IMR-90 (cell line): ENCODE data around the gene ATP12A. TPM values are rescaled to one million over a fixed set of nuclear protein-coding genes. Genes with fewer than 3 reads are reported as not detected.

Experiments
- ATAC-seq: fragments of 200-7000 bp; cut with Tn5 transposase; 2 replicates; pipeline ENCODE4 v1.9.1; 2020; ENCODE audit warnings: low read depth, mild to moderate bottlenecking, moderate library complexity
- BruUV-seq: library from RNA; stranded (reverse); fragments of 400-500 nt; replicated peaks from 2 replicates; lab custom pipeline; 2021; lab: Mats Ljungman, UMichigan
- CTCF ChIA-PET: fragments of 300-600 bp; formaldehyde crosslinking; extraction: SDS; loops from one replicate; lab custom pipeline; 2021; ENCODE audit warnings: antibody characterized with exemption; lab: Yijun Ruan, JAX
- POLR2A ChIA-PET: fragments of 300-600 bp; sonication (Branson Sonifier 250); formaldehyde crosslinking; loops from one replicate; lab custom pipeline; 2022; ENCODE audit warnings: antibody characterized with exemption; ENCODE audit not compliant: unreplicated experiment; lab: Charles Lee
- DNase-seq: peaks from one replicate; pipeline ENCODE4 v3.0.0; 2013
- H2AFZ ChIP-seq: replicated peaks from 2 replicates; pipeline ENCODE3; 2013; ENCODE audit warnings: low read length, mild to moderate bottlenecking; ENCODE audit not compliant: poor library complexity
- H2AK5ac ChIP-seq: 2 replicates; pipeline ENCODE4 v1.6.1; 2013; ENCODE audit warnings: low read depth, low read length, inconsistent platforms
- H2AK9ac ChIP-seq: replicated peaks from 2 replicates; pipeline ENCODE3; 2013; ENCODE audit warnings: mild to moderate bottlenecking, low read depth, low read length, moderate library complexity; ENCODE audit not compliant: poor library complexity
- H2BK120ac ChIP-seq: 2 replicates; pipeline ENCODE4 v1.6.1; 2013; ENCODE audit warnings: low read depth, low read length, inconsistent platforms
- H2BK15ac ChIP-seq: 3 replicates; pipeline ENCODE4 v1.6.1; 2013; ENCODE audit warnings: low read depth, low read length, inconsistent platforms
- H2BK20ac ChIP-seq: 2 replicates; pipeline ENCODE4 v1.6.1; 2013; ENCODE audit warnings: low read depth, mild to moderate bottlenecking, inconsistent platforms, low read length, moderate library complexity
- H2BK5ac ChIP-seq: 2 replicates; pipeline ENCODE4 v1.6.1; 2013; ENCODE audit warnings: mild to moderate bottlenecking, low read depth, low read length, inconsistent platforms; ENCODE audit not compliant: poor library complexity, severe bottlenecking
- H3K14ac ChIP-seq: replicated peaks from 2 replicates; pipeline ENCODE4 v1.6.1; 2013; ENCODE audit warnings: low read depth, low read length, inconsistent platforms
- H3K18ac ChIP-seq: 2 replicates; pipeline ENCODE4 v1.6.1; 2013; ENCODE audit warnings: low read depth, low read length, control low read depth
- H3K23ac ChIP-seq: 2 replicates; pipeline ENCODE4 v1.6.1; 2013; ENCODE audit warnings: low read depth, low read length, inconsistent platforms
- H3K27ac ChIP-seq: 2 replicates; pipeline ENCODE4 v1.5.1; 2013; ENCODE audit warnings: mild to moderate bottlenecking, control low read depth, low read length; ENCODE audit not compliant: insufficient read depth
- H3K27me3 ChIP-seq: 2 replicates; pipeline ENCODE4 v1.6.1; 2013; ENCODE audit warnings: low read length; ENCODE audit not compliant: control insufficient read depth, insufficient read depth
- H3K36me3 ChIP-seq: 2 replicates; pipeline ENCODE4 v1.6.1; 2013; ENCODE audit warnings: low read length, mixed read lengths; ENCODE audit not compliant: control insufficient read depth, insufficient read depth
- H3K4ac ChIP-seq: 2 replicates; pipeline ENCODE4 v1.6.1; 2013; ENCODE audit warnings: low read depth, low read length, inconsistent platforms
- H3K4me1 ChIP-seq: 2 replicates; pipeline ENCODE4 v1.6.1; 2013; ENCODE audit warnings: low read length, mixed read lengths; ENCODE audit not compliant: control insufficient read depth, insufficient read depth
- H3K4me2 ChIP-seq: 2 replicates; pipeline ENCODE4 v1.6.1; 2013; ENCODE audit warnings: low read depth, mild to moderate bottlenecking, control low read depth, low read length, moderate library complexity
- H3K4me3 ChIP-seq: 2 replicates; pipeline ENCODE4 v1.5.1; 2013; ENCODE audit warnings: low read depth, mild to moderate bottlenecking, control low read depth, low read length, moderate library complexity; ENCODE audit not compliant: insufficient read depth
- H3K56ac ChIP-seq: 2 replicates; pipeline ENCODE4 v1.6.1; 2013; ENCODE audit warnings: low read length, inconsistent platforms; ENCODE audit not compliant: insufficient read depth; ENCODE audit errors: extremely low read depth
- H3K79me1 ChIP-seq, 2 experiments: 2 replicates each; pipeline ENCODE4 v1.6.1; 2013; ENCODE audit warnings: low read length in 2 of 2, inconsistent platforms in 1 of 2, low read depth in 1 of 2
- H3K9ac ChIP-seq: 2 replicates; pipeline ENCODE4 v1.6.1; 2013; ENCODE audit warnings: low read depth, low read length, control low read depth
- H3K9me1 ChIP-seq: 2 replicates; pipeline ENCODE4 v1.6.1; 2013; ENCODE audit warnings: low read length, inconsistent platforms; ENCODE audit not compliant: insufficient read depth
- H3K9me3 ChIP-seq: 2 replicates; pipeline ENCODE4 v1.6.1; 2013; ENCODE audit warnings: low read length; ENCODE audit not compliant: control insufficient read depth, insufficient read depth
- H4K20me1 ChIP-seq: 2 replicates; pipeline ENCODE4 v1.6.1; 2013; ENCODE audit warnings: low read length, inconsistent platforms; ENCODE audit not compliant: insufficient read depth
- H4K5ac ChIP-seq: 2 replicates; pipeline ENCODE4 v1.6.1; 2013; ENCODE audit warnings: mild to moderate bottlenecking, low read depth, low read length, control low read depth
- H4K8ac ChIP-seq, 2 experiments: 2 replicates each; pipeline ENCODE4 v1.6.1; 2013; ENCODE audit warnings: low read depth in 2 of 2, low read length in 2 of 2, control low read depth in 1 of 2, inconsistent platforms in 1 of 2
- H4K91ac ChIP-seq: 2 replicates; pipeline ENCODE4 v1.6.1; 2013; ENCODE audit warnings: low read depth, low read length, inconsistent platforms; ENCODE audit not compliant: insufficient read depth
- BHLHE40 ChIP-seq: fragments of 150-350 bp; IDR thresholded peaks from 2 replicates; pipeline ENCODE4 v1.6.1; 2016; ENCODE audit warnings: mild to moderate bottlenecking, low read depth, low read length
- CEBPB ChIP-seq: IDR thresholded peaks from 2 replicates; pipeline ENCODE4 v1.6.1; 2012; ENCODE audit warnings: low read depth, low read length, improper control_type of control experiment
- CHD1 ChIP-seq: IDR thresholded peaks from 2 replicates; pipeline ENCODE4 v1.6.1; 2012; ENCODE audit warnings: low read depth, low read length, improper control_type of control experiment
- CTCF ChIP-seq: conservative IDR thresholded peaks from 2 replicates; pipeline ENCODE4 v1.5.1; 2012; ENCODE audit warnings: mild to moderate bottlenecking, low read depth, low read length, improper control_type of control experiment
- ELK1 ChIP-seq: fragments of 150-350 bp; IDR thresholded peaks from 2 replicates; pipeline ENCODE4 v1.6.1; 2016; ENCODE audit warnings: low read depth, mild to moderate bottlenecking, low read length, moderate library complexity, borderline replicate concordance
- FOS ChIP-seq: fragments of 150-350 bp; IDR thresholded peaks from 2 replicates; pipeline ENCODE4 v1.6.1; 2016; ENCODE audit warnings: low read depth, low read length
- MAFK ChIP-seq: IDR thresholded peaks from 2 replicates; pipeline ENCODE4 v1.6.1; 2012; ENCODE audit warnings: low read depth, low read length, improper control_type of control experiment
- MAZ ChIP-seq: IDR thresholded peaks from 2 replicates; pipeline ENCODE4 v1.6.1; 2012; ENCODE audit warnings: low read depth, mild to moderate bottlenecking, low read length, improper control_type of control experiment, moderate library complexity, borderline replicate concordance
- MXI1 ChIP-seq: IDR thresholded peaks from 2 replicates; pipeline ENCODE4 v1.6.1; 2012; ENCODE audit warnings: low read depth, mild to moderate bottlenecking, low read length, moderate library complexity, borderline replicate concordance
- NFE2L2 ChIP-seq: fragments of 150-350 bp; IDR thresholded peaks from 2 replicates; pipeline ENCODE4 v1.6.1; 2016; ENCODE audit warnings: low read depth, mild to moderate bottlenecking, low read length
- POLR2A ChIP-seq: IDR thresholded peaks from 2 replicates; pipeline ENCODE4 v1.6.1; 2012; ENCODE audit warnings: mild to moderate bottlenecking, low read depth, low read length
- RAD21 ChIP-seq: IDR thresholded peaks from 2 replicates; pipeline ENCODE4 v1.6.1; 2012; ENCODE audit warnings: low read length, improper control_type of control experiment
- RCOR1 ChIP-seq: IDR thresholded peaks from 2 replicates; pipeline ENCODE4 v1.6.1; 2012; ENCODE audit warnings: mild to moderate bottlenecking, low read length, improper control_type of control experiment; ENCODE audit not compliant: insufficient replicate concordance
- RFX5 ChIP-seq: IDR thresholded peaks from 2 replicates; pipeline ENCODE4 v1.8.0; 2012; ENCODE audit warnings: low read depth, mild to moderate bottlenecking, low read length, moderate library complexity
- SMC3 ChIP-seq: fragments of 150-350 bp; IDR thresholded peaks from 2 replicates; pipeline ENCODE4 v1.6.1; 2016; ENCODE audit warnings: low read depth, mild to moderate bottlenecking, antibody characterized with exemption, low read length, moderate library complexity
- WGBS, 2 experiments: methylation state at CpG; one replicate each; pipeline versions ENCODE4 v1.1.5 to v1.1.7; 2013; ENCODE audit warnings: missing lambda C conversion rate in 2 of 2; ENCODE audit not compliant: insufficient read length in 1 of 2; ENCODE audit errors: extremely low coverage in 2 of 2; 5-methylcytosine and 5-hydroxymethylcytosine counted together
- dilution Hi-C: fragments of 300-500 bp; cut with HindIII; formaldehyde crosslinking; loops from one replicate; pipeline ENCODE4 v1.14.3; 2018; ENCODE audit warnings: low sequenced_read_pairs; ENCODE audit not compliant: unreplicated experiment
- in situ Hi-C: fragments of 300-500 bp; cut with MboI; formaldehyde crosslinking; loops from 3 replicates; pipeline ENCODE4 v1.14.3; 2019; ENCODE audit warnings: low sequenced_read_pairs, inconsistent platforms, mixed read lengths
- intact Hi-C: fragments of 100-400 bp; cut with micrococcal nuclease; formaldehyde crosslinking; loops from 2 replicates; pipeline ENCODE4 v1.10.0; 2022
- polyA plus RNA-seq, 3 experiments: library from polyadenylated mRNA; depleted of rRNA; stranded (reverse); fragments of >200 nt; gene quantifications; 2 replicates each; pipeline ENCODE4 v1.2.3, GENCODE V29; 2012; ENCODE audit warnings: low replicate concordance in 1 of 3
- total RNA-seq: library from RNA; depleted of rRNA; stranded (reverse); fragments of >200 nt; gene quantifications from 2 replicates; pipeline ENCODE4 v1.2.3, GENCODE V29; 2012
- TF ChIP-seq, protein P1 (sequence below): fragments of 150-350 bp; IDR thresholded peaks from 2 replicates; pipeline ENCODE4 v1.6.1; 2017; ENCODE audit warnings: mild to moderate bottlenecking, antibody characterized with exemption, low read length, low read depth

The ATP12A gene
- total and polyA plus RNA-seq, 2 of the 4 experiments (the other 2 are of a cell fraction), result not detected

DNA sequence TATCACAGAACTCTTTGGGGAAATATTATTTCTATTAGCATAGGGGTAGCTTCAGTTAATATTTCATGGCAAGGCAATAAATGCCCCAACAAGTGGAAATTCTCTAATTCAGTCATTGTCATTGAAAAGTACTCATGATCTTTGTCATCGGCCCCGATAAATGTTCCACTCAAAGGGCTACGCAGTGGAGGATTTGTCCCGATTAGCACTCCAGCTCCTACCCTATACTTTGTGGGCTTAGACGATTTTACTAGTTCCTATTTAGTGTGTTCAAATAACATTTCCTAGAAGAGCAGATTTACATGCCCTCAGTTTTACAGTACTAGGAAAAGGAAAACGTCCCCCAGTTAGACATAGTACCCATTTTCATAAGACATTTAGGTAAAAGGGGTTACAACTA, 38.0 kb upstream of the ATP12A start:
- in situ Hi-C loops, result no loop called here

More for the DNA sequence above, 38.0 kb upstream of the ATP12A start:
- Histone ChIP-seq H3K27me3 (peaks cover 3% of the 10 kb centered on the region), H2BK20ac (no peak overlapping the region), H3K9ac (no peak overlapping the region), H4K8ac (no peak overlapping the region), H3K23ac (no peak overlapping the region), H4K91ac (no peak overlapping the region), H3K36me3 (no peaks in the 10 kb centered on the region), H2BK5ac (no peak overlapping the region), H3K27ac (no peak overlapping the region), H3K4me2 (no peak overlapping the region), H3K14ac (no peak overlapping the region), H2AFZ (no peak overlapping the region), H4K20me1 (no peaks in the 10 kb centered on the region), H2AK5ac (no peak overlapping the region), H4K5ac (no peak overlapping the region), H2AK9ac (no peak overlapping the region), H2BK120ac (no peak overlapping the region), H3K9me1 (no peaks in the 10 kb centered on the region), H3K18ac (no peak overlapping the region), H3K4ac (no peak overlapping the region), H3K4me1 (no peaks in the 10 kb centered on the region), H3K56ac (no peak overlapping the region), H3K79me1 (no peaks in the 10 kb centered on the region), H3K4me3 (no peak overlapping the region), H3K9me3 (no peaks in the 10 kb centered on the region), H2BK15ac (no peak overlapping the region)
- no TSS peak for BruUV-seq
- POLR2A ChIA-PET, result no interaction called here
- DNase-seq (no peak), ATAC-seq (no peak)
- WGBS, 2 experiments, result no CpG with 5 or more reads among the region's 6 CpGs
- intact Hi-C loops (no loop called here), dilution Hi-C loops (no loop called here)
- CTCF ChIA-PET, result interaction anchor here (0.7 kb wide), 1 partner anchor 24 kb away, joined by 3 read pairs; no protein-coding TSS in a partner anchor
- TF ChIP-seq ELK1 (no peak), FOS (no peak), CHD1 (no peak), MAFK (no peak), BHLHE40 (no peak), SMC3 (no peak), CEBPB (no peak), POLR2A (no peak), NFE2L2 (no peak), CTCF (no peak), MXI1 (no peak), MAZ (no peak), RFX5 (no peak), RAD21 (no peak), RCOR1 (no peak)
- TF ChIP-seq, protein P1, sequence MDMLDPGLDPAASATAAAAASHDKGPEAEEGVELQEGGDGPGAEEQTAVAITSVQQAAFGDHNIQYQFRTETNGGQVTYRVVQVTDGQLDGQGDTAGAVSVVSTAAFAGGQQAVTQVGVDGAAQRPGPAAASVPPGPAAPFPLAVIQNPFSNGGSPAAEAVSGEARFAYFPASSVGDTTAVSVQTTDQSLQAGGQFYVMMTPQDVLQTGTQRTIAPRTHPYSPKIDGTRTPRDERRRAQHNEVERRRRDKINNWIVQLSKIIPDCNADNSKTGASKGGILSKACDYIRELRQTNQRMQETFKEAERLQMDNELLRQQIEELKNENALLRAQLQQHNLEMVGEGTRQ, result no peak
